HFFc6 (cell line): Measurements from ENCODE around the gene FAM120A. TPM values are rescaled to one million over a fixed set of nuclear protein-coding genes. Genes with fewer than 3 reads are reported as not detected.

ENCODE experiments used
- DNase-seq: peaks from one replicate; pipeline ENCODE4 v3.0.0-alpha.2; 2018
- H3K27ac Mint-ChIP-seq: 2 replicates; pipeline ENCODE4 v1.8.0; 2020; ENCODE audit warnings: mild to moderate bottlenecking, mixed read lengths
- H3K27me3 Mint-ChIP-seq: 2 replicates; pipeline ENCODE4 v1.8.0; 2021; ENCODE audit warnings: mild to moderate bottlenecking, moderate library complexity, mixed read lengths; ENCODE audit not compliant: insufficient read depth
- H3K36me3 Mint-ChIP-seq: 2 replicates; pipeline ENCODE4 v1.8.0; 2021; ENCODE audit warnings: low read depth, mixed read lengths
- H3K4me1 Mint-ChIP-seq: 2 replicates; pipeline ENCODE4 v1.8.0; 2020; ENCODE audit warnings: low read depth, mixed read lengths
- H3K4me3 Mint-ChIP-seq: 2 replicates; pipeline ENCODE4 v1.8.0; 2020; ENCODE audit warnings: mild to moderate bottlenecking, moderate library complexity, mixed read lengths
- H3K9me3 Mint-ChIP-seq: 2 replicates; pipeline ENCODE4 v1.8.0; 2020; ENCODE audit warnings: mild to moderate bottlenecking, mixed read lengths
- CTCF ChIP-seq: fragments of 200-600 bp; sonication (generic); IDR thresholded peaks from 2 replicates; pipeline ENCODE4 v1.5.0; 2021; ENCODE audit warnings: antibody characterized with exemption, mild to moderate bottlenecking
- total RNA-seq, 6 experiments: library from RNA; stranded (reverse); fragmentation: NEBNext Ultra II Directional; extraction: Animal tissue kit (Norgen Biotek cat#: 25700); gene quantifications; 2 replicates in 1 of 6; 3 replicates in 5 of 6; pipeline ENCODE4 v1.2.3, GENCODE V29; 2021

Gene FAM120A
- total RNA-seq, 6 experiments from 2014 or later: 139 to 161 (median 155) TPM

GRCh38 chr9:93574900-93575795 is 123.7 kb downstream of the FAM120A start:
- Mint-ChIP-seq H3K4me1 (peaks cover 34% of the 10 kb centered on the region), H3K27me3 (peaks cover 2% of the 10 kb centered on the region; the same call in 1 of the 2 replicates), H3K9me3 (peaks cover 11% of the 10 kb centered on the region), H3K4me3 (peak overlapping the region; percentile 96), H3K27ac (peak overlapping the region; percentile 93), H3K36me3 (peaks cover 14% of the 10 kb centered on the region)
- no peak for TF ChIP-seq CTCF
- DNase-seq: no peak

DNA sequence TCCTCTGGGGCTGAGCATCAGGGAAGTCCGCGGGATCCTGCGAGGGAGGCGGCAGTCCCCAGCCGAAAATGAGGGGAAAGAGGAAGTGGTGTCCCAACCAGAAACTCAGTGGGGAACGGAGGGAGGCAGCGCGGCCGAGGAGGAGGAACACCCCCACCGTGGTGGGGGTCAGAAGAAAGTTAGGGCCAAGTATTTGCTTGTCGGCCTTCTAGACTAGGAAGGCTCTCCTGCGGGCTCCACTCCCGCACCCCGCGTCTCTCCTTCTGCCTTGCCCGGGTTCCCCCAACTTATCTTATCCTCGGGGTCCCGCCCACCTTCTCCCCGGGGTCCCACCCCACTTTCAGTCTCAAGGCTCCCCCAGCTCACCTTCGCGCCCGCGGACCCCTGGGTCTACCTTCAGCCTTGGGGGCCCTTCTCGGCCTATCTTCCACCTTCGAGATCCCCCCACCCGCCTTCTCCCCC is 124.3 kb downstream of the FAM120A start:
- peaks cover 41% of the 10 kb centered on the region for H3K4me1 Mint-ChIP-seq
- peak; percentile 15 for DNase-seq
- TF ChIP-seq CTCF: no peak
- H3K27me3 Mint-ChIP-seq: peaks cover 2% of the 10 kb centered on the region; the same call in 1 of the 2 replicates
- H3K4me3 Mint-ChIP-seq: peak overlapping the region; percentile 96
- H3K9me3 Mint-ChIP-seq: peaks cover 6% of the 10 kb centered on the region
- peaks cover 7% of the 10 kb centered on the region for H3K36me3 Mint-ChIP-seq
- peak overlapping the region; percentile 93 for H3K27ac Mint-ChIP-seq

DNA sequence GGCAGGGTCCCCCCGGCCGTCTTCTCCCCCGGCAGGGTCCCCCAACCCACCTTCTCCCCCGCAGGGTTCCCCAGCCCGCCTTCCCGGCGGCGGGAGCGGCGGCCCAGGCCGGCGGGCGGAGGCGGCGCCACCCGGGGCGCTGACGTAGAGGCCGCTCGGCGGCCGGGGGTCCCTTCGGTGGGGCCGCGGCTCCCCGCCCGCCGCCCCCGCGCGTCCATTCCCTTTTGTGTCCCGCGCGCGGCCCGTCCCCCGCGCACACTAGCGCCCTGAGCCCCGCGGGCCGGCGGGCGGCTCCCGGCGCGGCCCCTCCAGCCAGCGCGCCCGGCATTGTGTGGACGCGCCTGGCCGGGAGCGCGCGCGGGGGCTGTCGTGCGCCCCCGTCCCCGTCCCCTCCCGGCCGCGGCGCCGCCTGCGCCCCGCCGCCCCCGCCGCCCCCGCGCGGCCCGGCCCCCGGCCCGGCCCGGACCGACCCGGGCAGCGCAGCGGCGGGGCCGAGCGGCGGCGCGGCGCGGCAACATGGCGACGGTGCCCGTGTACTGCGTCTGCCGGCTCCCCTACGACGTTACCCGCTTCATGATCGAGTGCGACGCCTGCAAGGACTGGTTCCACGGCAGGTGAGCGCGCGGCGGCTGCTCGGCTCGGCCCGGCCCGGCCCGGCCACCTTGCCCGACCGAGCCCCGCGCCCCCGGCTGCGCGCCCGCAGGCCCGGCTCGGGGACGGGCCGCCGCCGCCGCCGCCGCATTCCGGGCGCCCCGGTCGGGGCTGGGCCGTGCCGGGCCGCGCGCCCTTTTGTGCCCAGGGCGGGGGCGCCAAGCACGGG is 125.0 kb downstream of the FAM120A start, which contains the start of gene PHF2:
PHF2 (plus strand) TSS at position 327 of the 820 bp plus-strand sequence; CDS start at position 517, 190 bp downstream.
- no peaks in the 10 kb centered on the region for H3K9me3 Mint-ChIP-seq
- peaks cover under 1% of the 10 kb centered on the region for H3K36me3 Mint-ChIP-seq
- peaks cover 45% of the 10 kb centered on the region for H3K4me1 Mint-ChIP-seq
- TF ChIP-seq CTCF: no peak
- peak within 1 kb of the TSS; percentile 96 for H3K4me3 Mint-ChIP-seq
- H3K27ac Mint-ChIP-seq: peak within 1 kb of the TSS; percentile 93
- DNase-seq: no peak
- peaks cover 2% of the 10 kb centered on the region; the same call in 1 of the 2 replicates for H3K27me3 Mint-ChIP-seq

- no peak for DNase-seq
- peaks cover 45% of the 10 kb centered on the region for H3K4me1 Mint-ChIP-seq
- peak overlapping the region; percentile 76 for H3K27ac Mint-ChIP-seq
- H3K27me3 Mint-ChIP-seq: peaks cover 2% of the 10 kb centered on the region; the same call in 1 of the 2 replicates
- no peaks in the 10 kb centered on the region for H3K9me3 Mint-ChIP-seq
- no peak for TF ChIP-seq CTCF
- H3K4me3 Mint-ChIP-seq: peak overlapping the region; percentile 92
- H3K36me3 Mint-ChIP-seq: no peaks in the 10 kb centered on the region; the same call in 1 of the 2 replicates
Observed at GRCh38 chr9:93577078-93577974, 125.8 kb downstream of the FAM120A start.
